DMS 273 treated with DMSO at 0.1 percent for 48 hours (cell line): ENCODE measurements around the gene NLRX1.
"Not testable (repeated sequence)": the region's sequence is repeated elsewhere in the genome, so short reads cannot be mapped to it uniquely, and the experiment has no call there.

Experiments used
- DNase-seq: peaks from one replicate; lab custom pipeline; 2025; lab: John Stamatoyannopoulos, UW

NLRX1 gene

DNA sequence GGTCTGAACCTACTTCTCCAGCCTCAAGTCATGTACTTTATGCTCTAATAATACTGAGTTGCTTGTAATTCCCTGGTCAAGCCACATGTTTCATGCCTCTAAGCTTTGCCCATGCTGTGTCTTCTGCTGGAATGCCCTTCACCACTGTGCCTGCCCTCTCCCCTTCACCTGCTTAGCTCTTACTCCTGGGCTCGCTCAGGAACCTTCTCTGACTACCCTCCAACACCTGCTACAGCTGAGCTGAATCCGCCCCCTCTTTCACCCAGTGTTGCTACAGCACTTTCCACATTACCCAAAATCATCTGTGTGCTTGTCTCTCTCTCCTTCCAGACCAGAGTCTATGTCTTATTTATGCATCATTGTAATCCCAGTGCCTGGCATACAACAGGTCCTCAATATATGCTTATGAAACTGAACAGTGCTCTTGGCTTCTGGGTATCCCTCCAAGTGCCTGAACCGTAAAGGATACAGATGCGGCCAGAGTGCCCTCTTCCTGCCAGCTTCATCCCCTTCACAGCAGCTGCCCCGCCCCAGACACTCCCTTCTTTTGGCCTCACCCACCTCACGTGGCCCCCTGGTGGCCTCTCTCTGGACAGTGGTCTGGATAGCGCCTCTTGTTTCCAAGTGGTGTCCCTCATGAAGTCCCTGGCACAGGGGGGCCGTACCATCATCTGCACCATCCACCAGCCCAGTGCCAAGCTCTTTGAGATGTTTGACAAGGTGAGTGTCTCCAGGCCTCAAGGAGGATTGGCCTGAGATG is 12.6 kb upstream of the NLRX1 start:
- no peak for DNase-seq

DNA sequence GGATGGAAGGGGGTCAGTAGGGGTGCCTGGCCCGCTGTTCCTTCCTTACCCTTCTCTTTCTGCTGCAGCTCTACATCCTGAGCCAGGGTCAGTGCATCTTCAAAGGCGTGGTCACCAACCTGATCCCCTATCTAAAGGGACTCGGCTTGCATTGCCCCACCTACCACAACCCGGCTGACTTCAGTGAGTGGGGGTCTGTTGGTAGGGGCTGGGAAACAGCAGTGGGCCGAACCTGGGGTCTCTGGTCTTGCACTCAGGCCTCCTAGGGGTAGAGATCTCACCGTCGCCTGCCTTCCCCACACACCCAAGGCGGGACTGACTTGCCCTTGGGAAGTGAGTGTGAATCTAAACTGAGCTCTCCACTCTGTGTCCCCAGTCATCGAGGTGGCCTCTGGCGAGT is 12.0 kb upstream of the NLRX1 start:
- no peak for DNase-seq

DNA sequence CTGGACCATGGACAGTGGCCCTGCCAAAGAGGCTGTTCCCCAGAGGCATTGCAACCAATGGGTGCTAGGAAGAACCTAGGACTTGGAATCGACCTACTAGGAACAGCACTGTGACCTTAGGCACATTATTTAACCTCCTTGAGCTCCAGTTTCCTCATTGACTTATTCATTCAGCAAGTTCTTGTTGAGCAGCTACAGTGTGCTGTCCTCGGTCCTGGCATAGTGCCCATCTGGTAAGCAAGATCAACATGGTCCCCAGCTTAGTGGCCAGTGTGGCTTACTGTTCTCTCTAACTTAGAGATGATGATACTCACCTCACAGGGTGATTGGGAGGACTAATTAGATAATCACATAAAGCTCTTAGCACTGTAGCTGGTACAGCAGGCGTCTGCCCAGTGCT is 11.5 kb upstream of the NLRX1 start:
- DNase-seq, result no peak

DNA sequence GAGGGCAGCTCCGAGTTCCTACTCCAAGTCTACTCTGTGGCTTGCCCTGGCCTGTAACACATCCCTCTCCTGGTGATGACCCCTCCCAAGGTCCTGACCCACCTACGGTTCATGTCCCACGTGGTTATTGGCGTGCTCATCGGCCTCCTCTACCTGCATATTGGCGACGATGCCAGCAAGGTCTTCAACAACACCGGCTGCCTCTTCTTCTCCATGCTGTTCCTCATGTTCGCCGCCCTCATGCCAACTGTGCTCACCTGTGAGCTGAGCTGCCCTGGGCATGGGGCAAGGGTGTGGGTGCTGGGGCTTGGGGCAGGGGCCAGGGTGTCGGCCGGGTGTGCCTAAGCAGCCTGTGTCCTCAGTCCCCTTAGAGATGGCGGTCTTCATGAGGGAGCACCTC is 10.1 kb upstream of the NLRX1 start:
- no peak for DNase-seq

DNA sequence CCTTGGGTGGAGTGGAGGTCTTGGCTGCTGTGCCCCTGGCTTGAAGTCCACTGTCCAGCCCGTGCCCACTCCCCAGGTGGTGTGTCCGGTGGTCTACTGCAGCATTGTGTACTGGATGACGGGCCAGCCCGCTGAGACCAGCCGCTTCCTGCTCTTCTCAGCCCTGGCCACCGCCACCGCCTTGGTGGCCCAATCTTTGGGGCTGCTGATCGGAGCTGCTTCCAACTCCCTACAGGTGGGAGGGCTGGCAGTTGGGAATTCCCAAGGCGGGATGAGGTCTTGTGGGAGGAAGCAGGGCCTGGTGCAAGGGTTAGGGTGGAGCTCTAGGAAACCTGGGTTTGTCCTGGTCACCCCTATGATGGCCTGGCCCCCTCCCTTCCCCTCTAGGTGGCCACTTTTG is 8.4 kb upstream of the NLRX1 start:
- no peak for DNase-seq

DNA sequence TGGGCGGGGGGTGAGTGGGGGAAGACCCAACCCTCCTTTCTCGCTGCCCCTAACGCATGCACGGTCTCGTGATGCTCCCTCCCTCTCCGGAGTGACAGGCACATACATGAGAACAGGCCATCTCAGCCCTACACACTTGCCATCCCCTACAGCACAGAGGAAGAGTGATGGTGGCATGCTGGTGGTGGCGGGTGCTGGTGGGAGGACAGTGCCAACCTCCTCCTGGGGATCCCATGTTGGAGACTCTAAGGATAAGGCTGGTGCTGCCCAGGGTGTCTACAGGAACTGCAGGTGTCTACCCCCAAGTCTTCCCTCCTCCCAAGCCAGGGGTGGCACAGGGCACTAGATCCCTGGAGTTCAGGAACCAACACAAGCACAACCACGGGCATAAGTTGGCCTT is 6.7 kb upstream of the NLRX1 start:
- no peak for DNase-seq

DNA sequence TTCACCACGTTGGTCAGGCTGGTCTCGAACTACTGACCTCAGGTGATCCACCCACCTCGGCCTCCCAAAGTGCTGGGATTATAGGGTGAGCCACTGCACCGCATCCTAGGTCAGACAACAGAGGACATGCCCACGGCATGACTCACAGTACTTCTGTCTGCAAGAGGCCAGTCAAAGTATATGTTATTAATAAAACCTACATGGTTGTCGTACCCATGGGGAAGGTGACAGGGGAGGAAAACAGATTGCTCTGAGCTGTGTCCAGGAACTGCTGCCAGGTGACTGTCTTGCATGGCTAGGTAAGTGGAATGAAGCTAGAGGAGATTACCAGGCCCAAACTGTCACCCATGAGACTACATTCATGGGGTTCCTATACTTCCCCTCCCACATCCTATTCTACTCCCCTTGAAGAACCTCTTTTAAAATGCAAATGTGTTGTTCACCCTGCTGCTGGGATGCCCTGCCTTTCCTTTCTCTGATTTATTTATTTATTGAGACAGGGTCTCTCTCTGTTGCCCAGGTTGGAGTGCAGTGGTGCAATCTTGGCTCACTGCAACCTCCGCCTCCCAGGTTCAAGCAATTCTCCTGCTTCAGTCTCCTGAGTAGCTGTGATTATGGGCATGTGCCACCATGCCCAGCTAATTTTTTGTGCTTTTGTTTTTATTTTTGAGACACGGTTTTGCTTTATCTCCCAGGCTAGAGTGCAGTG is 2.0 kb upstream of the NLRX1 start:
- no peak for DNase-seq

DNA sequence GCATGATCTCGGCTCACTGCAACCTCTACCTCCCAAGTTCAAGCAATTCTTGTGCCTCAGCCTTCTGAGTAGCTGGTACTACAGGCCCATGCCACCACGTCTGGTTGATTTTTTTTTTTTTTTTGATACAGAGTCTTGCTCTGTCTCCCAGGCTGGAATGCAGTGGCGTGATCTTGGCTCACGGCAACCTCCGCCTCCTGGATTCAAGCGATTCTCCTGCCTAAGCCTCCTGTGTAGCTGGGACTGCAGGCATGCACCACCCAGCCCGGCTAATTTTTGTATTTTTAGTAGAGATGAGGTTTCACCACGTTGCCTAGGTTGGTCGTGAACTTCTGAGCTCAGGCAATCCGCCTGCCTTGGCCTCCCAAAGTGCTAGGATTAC is 1.5 kb upstream of the NLRX1 start:
- DNase-seq, result not testable (repeated sequence)

DNA sequence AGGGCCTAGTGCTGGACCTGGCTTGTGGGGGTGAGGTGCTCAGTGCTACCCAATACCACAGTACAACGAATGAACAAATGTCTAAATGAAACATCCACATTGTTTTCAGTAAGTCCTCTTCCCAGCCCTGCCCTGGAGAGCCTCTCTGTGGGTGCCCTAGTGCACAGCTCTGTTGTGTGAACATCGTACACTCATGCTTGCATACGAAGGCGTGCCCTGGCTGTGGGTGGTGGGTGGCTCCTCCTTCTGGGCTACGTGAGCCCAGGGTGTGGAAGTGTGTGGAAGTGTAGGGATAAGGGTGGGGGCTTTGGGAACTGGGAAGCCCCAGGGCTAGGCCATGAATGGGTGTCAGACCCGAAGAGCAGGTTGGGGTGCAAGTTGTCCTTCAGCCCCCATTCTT is 592 bp upstream of the NLRX1 start:
- no peak for DNase-seq

DNA sequence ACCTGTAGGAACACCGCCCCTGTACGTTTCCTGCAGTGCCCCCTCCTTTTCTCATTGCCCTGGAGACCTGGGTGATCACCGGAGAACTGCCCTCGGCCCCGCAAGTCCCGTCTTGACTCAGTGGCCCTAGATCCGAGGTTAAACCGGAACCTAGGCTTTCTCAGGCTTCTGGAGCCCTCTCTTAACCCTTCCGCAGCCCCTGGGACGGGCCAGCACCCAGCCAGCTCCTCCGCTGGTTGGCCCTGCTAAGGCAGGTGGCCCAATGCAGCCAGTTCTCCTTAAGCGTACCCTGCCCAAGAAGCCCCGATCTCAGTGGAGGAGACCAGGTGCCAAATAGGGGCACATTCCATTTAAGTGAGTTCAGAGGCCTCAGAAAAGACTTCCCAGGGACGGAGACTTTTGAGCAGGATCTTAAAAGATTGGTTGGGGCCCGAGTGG is 776 bp downstream of the NLRX1 start:
- no peak for DNase-seq

DNA sequence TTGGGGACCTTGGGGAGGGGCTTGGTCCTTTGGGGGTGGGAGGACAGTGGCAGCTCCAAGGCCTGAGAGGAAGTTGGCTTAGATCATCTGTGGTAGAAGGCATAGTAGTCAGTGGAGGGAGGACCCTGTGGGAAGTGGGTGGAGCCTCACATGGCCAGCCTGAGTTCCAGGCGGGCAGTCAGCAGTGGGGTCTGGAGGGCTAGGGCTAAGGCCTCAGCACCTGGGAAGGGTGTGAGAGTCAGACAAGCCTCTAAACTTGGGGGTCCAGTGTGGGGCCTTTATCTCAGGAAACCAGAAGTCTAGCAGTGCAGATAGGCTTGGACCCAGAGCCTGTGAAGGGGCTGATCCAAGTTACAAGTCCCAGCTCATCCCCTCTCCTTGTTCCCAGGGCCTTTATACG is 4.0 kb downstream of the NLRX1 start:
- no peak for DNase-seq

DNA sequence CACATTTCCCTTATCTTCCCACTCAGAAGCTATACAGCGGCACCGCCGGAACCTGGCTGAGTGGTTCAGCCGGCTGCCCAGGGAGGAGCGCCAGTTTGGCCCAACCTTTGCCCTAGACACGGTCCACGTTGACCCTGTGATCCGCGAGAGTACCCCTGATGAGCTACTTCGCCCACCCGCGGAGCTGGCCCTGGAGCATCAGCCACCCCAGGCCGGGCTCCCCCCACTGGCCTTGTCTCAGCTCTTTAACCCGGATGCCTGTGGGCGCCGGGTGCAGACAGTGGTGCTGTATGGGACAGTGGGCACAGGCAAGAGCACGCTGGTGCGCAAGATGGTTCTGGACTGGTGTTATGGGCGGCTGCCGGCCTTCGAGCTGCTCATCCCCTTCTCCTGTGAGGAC is 4.9 kb downstream of the NLRX1 start:
- DNase-seq, result no peak

DNA sequence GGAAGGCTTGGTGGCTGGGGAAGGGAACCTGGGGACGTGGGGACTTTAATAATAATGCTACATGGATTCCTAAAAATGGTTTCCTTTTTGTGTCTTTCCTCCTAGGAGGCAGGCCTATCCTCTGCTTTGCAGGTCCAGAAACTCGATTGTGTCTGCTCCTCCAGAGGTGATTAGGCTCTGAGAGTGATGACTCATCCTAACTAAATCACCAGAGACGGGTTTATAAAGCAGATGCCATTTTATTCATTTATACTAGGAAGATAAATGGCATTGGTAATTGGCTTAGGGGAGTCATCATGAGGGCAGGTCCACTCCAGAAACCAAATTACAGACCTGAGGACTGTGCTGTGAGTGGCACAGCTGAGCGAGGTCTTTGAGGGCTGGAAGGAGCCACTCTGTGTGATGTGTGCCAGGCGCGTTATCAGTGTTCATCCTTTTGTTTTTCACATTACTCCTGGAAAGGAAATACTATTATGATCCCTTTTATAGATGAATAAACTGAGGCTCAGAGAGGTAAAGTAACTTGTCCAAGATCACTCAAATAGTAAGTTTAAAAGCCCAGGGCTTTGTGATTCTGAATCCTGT is 7.1 kb downstream of the NLRX1 start:
- no peak for DNase-seq

DNA sequence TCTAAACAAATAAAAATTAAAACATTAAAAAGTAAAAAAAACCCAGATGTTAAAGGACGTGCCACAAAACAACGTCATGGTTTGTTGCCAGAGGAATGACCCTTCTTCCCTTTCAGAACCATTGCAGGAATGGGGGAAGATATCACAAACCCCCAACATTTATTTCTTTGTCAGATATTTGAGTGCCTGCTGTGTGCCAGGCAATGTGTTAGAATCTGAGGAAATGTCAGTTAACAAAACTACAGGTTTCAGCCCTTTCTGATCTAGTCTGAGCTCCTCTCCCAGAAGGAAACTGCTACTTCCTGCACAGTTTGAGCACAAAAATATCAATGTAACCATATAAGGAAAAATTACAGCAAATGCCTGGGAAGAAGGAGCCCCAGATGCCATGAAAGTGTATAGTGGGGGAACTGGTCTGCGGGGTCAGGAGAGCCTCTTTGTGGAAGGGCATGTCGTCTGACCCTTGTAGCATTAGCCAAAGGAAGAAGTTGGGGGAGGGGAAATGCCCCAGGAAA is 9.7 kb downstream of the NLRX1 start:
- no peak for DNase-seq

DNA sequence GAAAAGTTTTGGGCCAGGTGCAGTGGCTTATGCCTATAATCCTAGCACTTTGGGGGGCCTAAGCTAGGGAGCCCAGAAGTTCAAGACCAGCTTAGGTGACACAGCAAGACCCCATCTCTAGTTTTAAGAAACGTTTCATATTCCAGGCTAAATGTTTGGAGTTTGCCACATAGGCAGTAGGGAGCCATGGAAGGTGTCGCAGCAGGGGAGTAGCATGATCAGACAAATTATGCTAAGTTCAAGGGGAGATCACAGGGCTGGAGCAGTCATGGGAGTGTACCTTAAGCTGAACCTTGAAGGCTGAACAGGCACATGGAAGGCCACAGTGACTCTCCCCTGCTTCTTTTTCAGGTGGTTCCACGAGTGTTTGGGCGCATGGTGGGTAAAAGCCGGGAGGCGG is 10.8 kb downstream of the NLRX1 start:
- no peak for DNase-seq

DNA sequence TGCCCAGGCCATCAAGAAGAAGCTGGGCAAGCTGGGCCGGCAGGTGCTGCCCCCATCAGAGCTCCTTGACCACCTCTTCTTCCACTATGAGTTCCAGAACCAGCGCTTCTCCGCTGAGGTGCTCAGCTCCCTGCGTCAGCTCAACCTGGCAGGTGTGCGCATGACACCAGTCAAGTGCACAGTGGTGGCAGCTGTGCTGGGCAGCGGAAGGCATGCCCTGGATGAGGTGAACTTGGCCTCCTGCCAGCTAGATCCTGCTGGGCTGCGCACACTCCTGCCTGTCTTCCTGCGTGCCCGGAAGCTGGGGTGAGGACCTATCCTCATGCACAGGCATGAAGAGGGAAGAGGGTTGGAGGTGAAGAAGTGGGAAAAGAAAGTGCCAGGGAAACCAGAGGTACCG is 11.5 kb downstream of the NLRX1 start:
- DNase-seq, result no peak

DNA sequence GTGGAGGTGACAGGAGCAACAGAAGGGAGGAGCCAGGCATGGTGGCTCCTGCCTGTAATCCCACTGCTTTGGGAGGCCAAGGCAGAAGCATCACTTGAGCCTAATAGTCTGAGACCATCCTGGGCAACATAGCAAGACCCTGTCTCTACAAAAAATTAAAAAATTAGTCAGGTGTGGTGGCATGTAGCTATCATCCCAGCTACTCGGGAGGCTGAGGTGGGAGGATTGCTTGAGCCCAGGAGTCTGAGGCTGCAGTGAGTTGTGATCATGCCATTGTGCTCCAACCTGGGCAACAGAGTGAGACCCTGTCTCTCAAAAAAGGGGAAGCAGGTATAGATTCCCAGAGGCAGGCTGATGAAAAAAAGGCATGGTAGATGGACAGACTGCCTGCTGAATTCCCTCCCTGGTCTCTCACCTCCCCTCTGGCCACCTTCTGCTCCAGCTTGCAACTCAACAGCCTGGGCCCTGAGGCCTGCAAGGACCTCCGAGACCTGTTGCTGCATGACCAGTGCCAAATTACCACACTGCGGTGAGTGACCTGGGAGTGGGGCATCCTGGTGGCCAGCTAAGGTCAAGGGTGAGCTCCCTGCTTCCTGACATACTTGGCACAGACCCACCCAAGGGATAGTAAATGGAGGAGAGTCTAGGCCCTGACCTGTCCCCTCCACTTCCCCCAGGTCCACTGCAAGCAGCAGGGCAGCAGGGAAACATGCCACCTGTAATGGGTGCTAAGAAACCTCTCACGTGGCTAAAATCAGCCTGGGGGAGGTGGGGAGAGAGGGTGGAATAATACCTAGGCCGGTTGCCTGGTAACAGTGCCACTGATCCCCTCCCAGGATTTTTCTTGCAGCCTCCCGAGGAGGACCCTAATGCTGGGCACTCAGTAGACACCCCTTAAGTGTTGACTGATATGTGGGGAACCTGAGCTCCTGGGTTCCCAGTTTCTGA is 12.5 kb downstream of the NLRX1 start:
- no peak for DNase-seq

DNA sequence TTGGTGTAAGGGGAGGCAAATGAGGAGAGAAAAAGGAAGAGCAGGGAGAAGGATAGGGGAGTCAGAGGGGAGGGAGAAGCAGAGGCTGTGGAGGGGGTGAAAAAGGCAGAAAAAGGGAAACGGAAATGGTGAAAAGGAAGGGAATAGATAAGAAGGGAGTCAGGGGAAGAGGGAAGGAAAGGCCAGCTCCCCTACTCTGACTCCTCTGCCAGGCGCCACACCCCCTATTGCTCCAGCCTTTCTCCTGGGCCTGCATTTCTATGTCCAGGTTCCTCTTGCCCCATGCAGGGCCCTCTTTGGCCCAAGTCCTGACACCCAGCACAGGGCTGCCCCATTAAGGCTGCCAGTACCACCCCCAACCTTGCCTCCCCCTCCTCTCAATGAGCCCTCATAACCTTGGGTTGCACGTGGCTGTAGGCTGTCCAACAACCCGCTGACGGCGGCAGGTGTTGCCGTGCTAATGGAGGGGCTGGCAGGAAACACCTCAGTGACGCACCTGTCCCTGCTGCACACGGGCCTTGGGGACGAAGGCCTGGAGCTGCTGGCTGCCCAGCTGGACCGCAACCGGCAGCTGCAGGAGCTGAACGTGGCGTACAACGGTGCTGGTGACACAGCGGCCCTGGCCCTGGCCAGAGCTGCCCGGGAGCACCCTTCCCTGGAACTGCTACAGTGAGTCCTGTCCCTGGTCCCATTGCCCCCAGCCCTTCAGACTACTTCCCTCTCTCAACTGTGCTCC is 13.3 kb downstream of the NLRX1 start:
- no peak for DNase-seq

DNA sequence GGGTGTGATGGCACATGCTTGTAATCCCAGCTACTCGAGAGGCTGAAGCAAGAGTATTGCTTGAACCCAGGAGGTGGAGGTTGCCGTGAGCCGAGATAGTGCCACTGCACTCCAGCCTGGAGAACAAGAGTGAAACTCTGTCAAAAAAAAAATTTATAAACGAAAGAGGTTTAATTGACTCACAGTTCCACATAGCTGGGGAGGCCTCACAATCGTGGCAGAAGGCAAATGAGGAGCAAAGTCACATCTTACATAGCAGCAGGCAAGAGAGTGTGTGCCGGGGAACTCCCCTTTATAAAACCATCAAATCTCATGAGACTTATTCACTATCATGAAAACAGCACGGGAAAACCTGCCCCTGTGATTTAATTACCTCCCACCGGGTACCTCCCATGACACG is 15.9 kb downstream of the NLRX1 start:
- DNase-seq, result not testable (repeated sequence)

DNA sequence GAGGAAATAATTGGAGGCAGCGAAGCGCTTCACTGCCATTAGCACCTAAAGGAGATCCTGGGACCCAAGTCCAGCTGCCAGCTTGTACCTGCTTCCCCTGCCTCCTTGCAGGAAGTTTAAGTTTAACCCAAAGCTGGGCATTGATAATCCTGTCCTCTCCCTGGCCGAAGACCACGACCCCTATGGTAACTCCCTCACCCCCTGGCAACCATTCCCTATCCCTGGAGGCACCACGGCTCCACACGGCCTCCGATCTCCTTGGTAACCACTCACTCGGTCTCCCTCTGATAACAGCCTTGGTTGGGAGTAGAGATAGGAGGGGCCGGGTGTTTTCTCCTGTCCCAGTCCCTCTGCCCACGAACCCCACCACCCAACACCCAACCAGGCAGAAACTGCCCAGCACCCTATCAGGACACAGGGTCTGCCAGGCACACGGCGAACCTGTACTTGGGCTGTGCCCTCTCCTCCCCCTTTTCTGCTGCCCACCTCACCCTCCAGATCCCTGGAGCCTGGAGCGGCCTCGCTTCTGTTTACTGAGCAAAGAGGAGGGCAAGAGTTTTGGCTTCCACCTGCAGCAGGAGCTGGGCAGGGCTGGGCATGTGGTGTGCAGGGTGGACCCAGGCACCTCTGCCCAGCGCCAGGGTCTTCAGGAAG is 17.6 kb downstream of the NLRX1 start:
- no peak for DNase-seq
